Anterior cingulate cortex (tissue), 58 donors: ENCODE data around the gene OSBP.

Source experiments
- DNase-seq, 58 donors: peaks; one replicate each; lab custom pipeline; 2025; lab: John Stamatoyannopoulos, UW

Gene OSBP

GRCh38 chr11:59607703-59608454 is 7.7 kb downstream of the OSBP start:
- DNase-seq = no peak

DNA sequence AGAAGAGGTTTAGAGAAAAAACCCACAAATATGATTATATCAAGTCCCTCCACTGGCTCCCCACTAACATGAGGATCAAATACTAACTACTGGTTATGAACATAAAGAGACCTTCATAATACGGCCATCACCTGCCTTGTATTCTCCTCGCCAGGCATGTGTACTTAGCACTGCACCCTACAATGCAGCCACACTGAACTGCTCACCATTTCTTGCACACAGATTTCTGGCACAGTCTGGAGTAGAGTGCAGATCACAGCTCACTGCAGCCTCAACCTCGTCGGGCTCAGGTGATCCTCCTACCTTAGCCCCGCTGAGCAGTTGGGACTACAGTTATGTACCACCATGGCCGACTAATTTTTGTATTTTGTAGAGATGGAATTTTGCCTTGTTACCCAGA is 13.1 kb downstream of the OSBP start:
- DNase-seq = no peak

- DNase-seq = no peak
Measured at GRCh38 chr11:59601788-59602187, 13.8 kb downstream of the OSBP start.

- no peak for DNase-seq
Measured at GRCh38 chr11:59600636-59601035, 14.9 kb downstream of the OSBP start.

GRCh38 chr11:59600234-59600633 is 15.3 kb downstream of the OSBP start:
- peak in 3 of 58 donors; percentile 5 to 25 (median 13) for DNase-seq

- DNase-seq = no peak
Measured at GRCh38 chr11:59598961-59599360, 16.6 kb downstream of the OSBP start.

DNA sequence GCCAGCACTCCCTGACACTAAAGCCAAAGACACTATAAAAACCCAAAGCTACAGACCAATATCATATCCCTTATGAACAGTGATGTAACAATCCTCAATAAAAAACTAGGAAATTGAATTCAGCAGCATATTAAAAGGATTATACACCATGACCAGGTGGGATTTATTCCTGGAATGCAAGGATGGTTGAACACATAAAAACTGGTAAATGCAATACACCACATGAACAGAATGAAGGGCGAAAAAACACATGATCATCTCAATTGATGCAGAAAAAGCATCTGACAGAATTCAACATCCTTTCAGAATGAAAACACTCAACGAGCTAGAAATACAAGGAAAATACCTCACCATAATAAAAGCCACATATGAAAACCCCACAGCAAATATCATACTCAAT is 31.3 kb downstream of the OSBP start:
- DNase-seq = no peak

- DNase-seq = no peak
Measured at GRCh38 chr11:59582006-59582405, 33.6 kb downstream of the OSBP start.

- no peak for DNase-seq
Measured at GRCh38 chr11:59578369-59578768, 37.2 kb downstream of the OSBP start.

DNA sequence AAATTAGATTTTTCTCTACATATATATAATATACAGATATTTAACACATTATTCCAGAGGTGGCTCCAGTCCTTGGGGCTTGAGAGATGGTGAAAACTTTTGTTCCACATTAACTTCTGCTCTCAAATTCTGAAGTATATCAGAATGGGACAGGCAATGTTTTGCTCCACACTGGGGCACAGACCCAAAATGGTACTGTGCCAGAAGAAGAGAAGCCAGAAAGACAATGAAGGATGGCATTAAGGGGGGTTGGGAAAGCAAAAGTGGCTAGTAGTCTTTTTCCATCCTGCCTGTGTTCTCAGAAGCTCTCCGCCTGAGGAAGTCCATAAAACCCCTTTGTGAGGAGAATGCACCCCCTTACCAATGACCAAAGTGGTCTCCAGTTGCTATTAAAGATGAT is 40.1 kb downstream of the OSBP start:
- DNase-seq = no peak

DNA sequence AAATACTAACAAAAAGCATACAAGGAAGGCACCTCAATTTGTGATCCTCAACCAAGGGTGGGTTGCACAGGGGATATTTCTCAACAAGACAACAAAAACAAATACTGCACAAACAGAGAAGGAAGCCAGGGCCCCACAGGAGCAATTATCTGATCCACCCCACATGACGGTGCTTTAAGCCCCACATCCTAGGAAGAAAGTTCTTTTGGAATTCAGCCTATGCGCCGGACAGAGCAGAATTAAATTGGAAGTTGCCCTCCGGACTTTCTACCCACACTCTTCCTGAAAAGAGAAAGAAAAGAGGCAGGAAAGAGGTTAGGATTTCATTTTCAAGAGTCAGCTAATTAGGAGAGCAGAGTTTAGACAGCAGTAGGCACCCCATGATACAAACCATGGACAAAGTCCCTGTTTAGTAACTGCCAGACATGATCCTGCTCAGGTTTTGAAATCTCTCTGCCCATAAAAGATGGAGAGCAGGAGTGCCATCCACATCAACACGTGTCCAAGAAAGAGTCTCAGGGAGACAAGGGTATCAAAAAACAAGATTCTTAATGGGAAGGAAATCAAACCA is 40.6 kb downstream of the OSBP start:
- no peak for DNase-seq

- DNase-seq = no peak
Measured at GRCh38 chr11:59574467-59574866, 41.1 kb downstream of the OSBP start.

- no peak for DNase-seq
Measured at GRCh38 chr11:59573216-59573615, 42.4 kb downstream of the OSBP start.

GRCh38 chr11:59572091-59572490 is 43.5 kb downstream of the OSBP start:
- no peak for DNase-seq

GRCh38 chr11:59562292-59562691 is 53.3 kb downstream of the OSBP start:
- DNase-seq = no peak

DNA sequence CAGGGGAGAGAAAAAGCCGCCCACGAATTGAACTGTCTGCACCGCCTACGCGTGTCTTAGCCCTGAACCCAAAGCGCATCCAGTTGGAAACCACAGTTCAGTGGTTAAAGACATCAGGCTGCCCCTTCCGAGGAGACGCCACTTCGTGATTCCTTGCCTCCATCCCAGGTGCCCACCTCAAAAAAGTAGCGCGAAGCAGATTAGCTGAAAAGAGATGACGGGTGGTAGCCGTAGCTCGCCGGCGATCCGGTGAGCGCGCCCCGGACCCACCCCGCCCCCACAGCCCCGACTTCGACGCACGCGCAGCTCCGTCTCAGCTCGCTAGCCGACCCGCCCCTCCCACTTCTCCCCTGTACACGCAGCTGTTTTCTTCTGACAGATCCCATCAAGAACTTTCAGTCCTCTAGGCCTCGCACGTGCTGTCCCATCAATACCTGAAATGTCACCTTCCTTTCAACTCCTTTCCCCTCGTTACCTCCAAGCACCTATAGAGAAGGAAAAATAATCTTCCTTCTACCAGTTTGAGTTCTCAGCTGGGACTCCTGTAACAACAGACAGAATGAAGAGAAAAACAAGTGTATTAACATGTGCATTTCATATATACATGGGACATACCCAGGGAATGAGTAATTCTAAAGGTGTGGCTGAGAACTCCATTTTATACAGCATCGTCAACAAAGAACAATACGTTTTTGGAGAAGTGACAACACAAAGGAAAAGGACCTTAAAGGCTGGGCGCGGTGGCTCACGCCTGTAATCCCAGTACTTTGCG is 54.7 kb downstream of the OSBP start:
- peak in 56 of 58 donors; percentile 34 to 88 (median 72) for DNase-seq

GRCh38 chr11:59560290-59560701 is 55.3 kb downstream of the OSBP start:
- DNase-seq = peak in 51 of 58 donors; percentile 29 to 85 (median 65)

- DNase-seq = peak in 4 of 58 donors; percentile 25 to 41 (median 35)
Measured at GRCh38 chr11:59559886-59560285, 55.7 kb downstream of the OSBP start.

DNA sequence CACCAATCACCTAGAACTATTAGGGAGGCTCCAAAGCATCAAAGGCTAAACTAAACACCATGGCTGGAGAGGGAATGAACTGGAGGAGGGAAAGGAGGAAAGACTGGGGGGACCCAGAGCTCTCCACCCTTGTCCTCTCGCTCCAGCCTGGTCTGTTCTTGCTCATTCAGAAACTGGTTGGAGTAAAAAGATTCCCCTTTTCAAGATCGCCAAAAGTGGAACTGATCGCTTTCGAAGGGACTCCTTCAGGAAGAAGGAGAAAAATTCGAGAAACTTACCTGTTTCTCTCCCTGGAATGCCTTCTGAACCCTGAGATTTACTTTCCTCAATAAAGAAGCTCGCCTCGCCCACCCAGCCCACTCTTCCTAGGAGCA is 57.3 kb downstream of the OSBP start:
- DNase-seq = no peak

DNA sequence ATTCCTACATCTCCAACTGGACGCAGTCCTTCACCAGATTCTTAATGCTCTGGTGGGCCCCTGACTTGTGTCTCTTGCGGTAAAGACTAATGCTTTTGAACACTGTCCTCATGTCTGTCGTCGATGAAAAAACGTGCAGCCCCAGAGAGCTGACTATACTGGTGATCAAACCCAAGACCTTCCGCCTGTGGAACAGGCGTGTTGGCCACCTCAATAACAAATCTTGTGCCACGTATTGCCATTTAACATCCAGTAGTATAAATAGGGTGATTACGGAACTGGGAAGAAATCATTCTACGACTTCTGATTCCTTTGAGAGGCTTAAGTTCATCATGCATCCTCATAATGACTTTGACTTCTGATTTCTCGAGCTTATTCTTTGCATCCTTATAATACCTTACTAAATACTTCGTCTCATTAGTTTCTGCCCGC is 58.6 kb downstream of the OSBP start:
- peak in 1 of 58 donors; percentile 11 for DNase-seq

- DNase-seq = peak in 54 of 58 donors; percentile 23 to 76 (median 49)
Measured at GRCh38 chr11:59556115-59556916, 59.3 kb downstream of the OSBP start.
